PFSK-1 (cell line): Measurements from ENCODE around the gene ARHGEF10L.

Experiments
- FOXP2 ChIP-seq: optimal IDR thresholded peaks from 2 replicates; pipeline ENCODE3; 2011; ENCODE audit warnings: borderline replicate concordance, control low read depth, inconsistent platforms; ENCODE audit not compliant: insufficient read depth; ENCODE audit errors: extremely low read length, extremely low read depth
- POLR2AphosphoS5 ChIP-seq: IDR thresholded peaks from 2 replicates; pipeline ENCODE4 v1.6.1; 2012; ENCODE audit warnings: low read depth, mild to moderate bottlenecking, control low read depth, low read length, moderate library complexity
- REST ChIP-seq, 2 experiments: IDR thresholded peaks; 2 replicates each; pipeline versions ENCODE4 v1.6.1 to v1.8.0; 2011 to 2012; ENCODE audit warnings: low read depth in 2 of 2, low read length in 2 of 2, control low read depth in 1 of 2, inconsistent platforms in 1 of 2, mild to moderate bottlenecking in 1 of 2, moderate library complexity in 1 of 2; ENCODE audit not compliant: insufficient read depth in 1 of 2
- SIN3A ChIP-seq: IDR thresholded peaks from 2 replicates; pipeline ENCODE4 v1.6.1; 2012; ENCODE audit warnings: mild to moderate bottlenecking, low read length, moderate library complexity, borderline replicate concordance; ENCODE audit not compliant: insufficient read depth
- TAF1 ChIP-seq: IDR thresholded peaks from 2 replicates; pipeline ENCODE4 v1.6.1; 2012; ENCODE audit warnings: low read length, control low read depth, borderline replicate concordance; ENCODE audit not compliant: insufficient read depth

- TF ChIP-seq POLR2AphosphoS5 (no peak), REST (IDR thresholded peaks at IDR 0.05; ENCODE audit: insufficient read depth in 1 of 2, low read depth in 2 of 2, low read length in 2 of 2) (no peak), SIN3A (no peak), TAF1 (no peak), FOXP2 (no peak)
These were observed 60.8 kb downstream of the ARHGEF10L start for GRCh38 chr1:17600321-17600720.
